ENCODE results near the gene TXNL1.
A peak's percentile ranks its signal among the peaks of the same experiment; 100 is the strongest.
"Not testable (repeated sequence)": the region's sequence is repeated elsewhere in the genome, so short reads cannot be mapped to it uniquely, and the experiment has no call there.

Gene TXNL1

DNA sequence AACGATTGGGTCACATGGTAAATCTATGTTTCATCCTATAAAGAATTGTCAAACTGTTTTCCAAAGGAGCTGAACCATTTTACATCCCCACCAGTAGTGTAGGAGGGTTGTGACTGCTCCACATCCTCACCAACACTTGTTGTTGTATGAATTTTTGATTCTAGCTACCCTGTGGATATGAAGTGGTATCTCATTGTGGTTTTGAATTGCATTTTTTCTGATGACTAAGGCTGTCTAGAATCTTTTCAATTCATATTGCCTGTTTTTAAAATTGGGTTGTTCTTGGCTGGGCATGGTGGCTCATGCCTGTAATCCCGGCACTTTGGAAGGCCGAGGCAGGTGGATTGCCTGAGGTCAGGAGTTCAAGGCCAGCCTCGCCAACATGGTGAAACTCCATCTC is 44.5 kb downstream of the TXNL1 start:
- peak; percentile 26 for DNase-seq (ENCODE audit: low read depth)
- no peak overlapping the region for H3K4me3 ChIP-seq (ENCODE audit: low read length)
- TF ChIP-seq, protein P1, sequence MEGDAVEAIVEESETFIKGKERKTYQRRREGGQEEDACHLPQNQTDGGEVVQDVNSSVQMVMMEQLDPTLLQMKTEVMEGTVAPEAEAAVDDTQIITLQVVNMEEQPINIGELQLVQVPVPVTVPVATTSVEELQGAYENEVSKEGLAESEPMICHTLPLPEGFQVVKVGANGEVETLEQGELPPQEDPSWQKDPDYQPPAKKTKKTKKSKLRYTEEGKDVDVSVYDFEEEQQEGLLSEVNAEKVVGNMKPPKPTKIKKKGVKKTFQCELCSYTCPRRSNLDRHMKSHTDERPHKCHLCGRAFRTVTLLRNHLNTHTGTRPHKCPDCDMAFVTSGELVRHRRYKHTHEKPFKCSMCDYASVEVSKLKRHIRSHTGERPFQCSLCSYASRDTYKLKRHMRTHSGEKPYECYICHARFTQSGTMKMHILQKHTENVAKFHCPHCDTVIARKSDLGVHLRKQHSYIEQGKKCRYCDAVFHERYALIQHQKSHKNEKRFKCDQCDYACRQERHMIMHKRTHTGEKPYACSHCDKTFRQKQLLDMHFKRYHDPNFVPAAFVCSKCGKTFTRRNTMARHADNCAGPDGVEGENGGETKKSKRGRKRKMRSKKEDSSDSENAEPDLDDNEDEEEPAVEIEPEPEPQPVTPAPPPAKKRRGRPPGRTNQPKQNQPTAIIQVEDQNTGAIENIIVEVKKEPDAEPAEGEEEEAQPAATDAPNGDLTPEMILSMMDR (conservative IDR thresholded peaks at IDR 0.05; ENCODE audit: low read length) = no peak

DNA sequence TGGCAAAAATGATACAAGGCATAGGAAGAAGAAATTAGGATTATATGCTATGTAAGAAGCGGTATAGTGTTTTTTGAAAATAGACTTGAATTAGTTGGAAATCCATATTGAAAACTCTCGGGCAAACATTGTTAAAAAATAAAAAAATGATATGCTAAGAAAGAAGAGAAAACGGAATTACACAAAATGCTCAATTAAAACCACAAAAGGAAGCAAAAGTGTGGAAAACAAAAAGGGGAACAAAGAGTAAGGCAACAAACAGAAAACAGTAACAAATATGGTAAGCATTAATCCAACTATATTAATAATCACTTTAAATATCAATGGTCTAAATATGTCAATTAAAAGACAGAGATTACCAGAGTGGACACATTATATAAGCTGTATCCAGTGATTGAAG is 58.4 kb downstream of the TXNL1 start:
- no peak for DNase-seq (ENCODE audit: low read depth)
- H3K4me3 ChIP-seq (ENCODE audit: low read length) = no peak overlapping the region

DNA sequence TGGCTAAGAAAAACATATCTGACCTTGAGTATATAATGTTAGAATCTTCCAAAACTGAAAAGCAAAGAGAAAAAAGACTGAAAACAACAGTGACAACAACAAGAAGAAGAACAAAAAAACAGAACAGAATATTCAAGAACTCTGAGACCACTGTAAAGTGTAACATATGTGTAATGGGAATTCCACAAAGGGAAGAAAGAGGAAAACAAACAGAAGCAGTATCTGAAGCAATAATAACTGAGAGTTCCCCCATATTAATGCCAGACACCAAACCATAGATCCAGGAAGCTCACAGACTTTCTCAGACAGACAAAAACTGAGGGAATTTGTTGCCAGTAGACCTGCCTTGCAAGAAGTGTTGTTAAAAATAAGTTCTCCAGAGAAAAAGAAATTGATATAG is 58.9 kb downstream of the TXNL1 start:
- TF ChIP-seq, protein P1 (conservative IDR thresholded peaks at IDR 0.05; ENCODE audit: low read length) = no peak
- no peak overlapping the region for H3K4me3 ChIP-seq (ENCODE audit: low read length)
- DNase-seq (ENCODE audit: low read depth) = no peak

More for the DNA sequence above, 58.4 kb downstream of the TXNL1 start:
- TF ChIP-seq, protein P1 (conservative IDR thresholded peaks at IDR 0.05; ENCODE audit: low read length) = no peak

DNA sequence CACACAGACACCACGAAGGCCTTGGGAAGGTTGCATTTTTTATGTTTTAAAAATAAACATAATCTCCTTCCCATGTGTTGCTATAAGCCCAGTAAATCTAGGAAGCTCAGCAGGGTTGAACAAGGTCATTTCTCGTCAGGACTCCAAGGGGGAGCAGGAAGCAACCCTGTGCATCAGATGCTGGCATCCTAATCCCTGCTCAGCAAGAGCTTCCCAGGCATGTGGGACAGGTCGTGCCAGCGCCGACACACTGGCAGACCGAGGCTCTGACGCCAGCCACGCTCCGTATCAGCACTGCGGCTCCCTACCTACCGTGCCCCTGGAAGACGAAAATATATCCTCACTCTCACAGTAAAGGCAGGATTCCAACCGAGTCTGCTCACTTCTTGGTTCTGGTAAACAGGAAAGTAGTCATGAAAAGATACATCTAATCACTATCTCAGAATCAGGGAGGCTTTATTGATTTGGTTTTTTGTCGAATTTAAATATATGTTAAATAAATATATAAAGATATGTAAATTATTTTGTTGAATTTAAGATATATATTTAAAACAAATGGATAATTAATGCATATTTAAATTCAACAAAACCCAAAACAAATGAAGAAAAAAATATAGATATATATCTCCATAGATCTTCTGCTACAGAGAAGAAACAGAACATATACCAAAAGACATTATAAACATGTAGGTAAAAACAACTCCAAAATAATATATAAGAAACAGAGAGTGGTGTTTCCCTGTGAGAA is 61.4 kb downstream of the TXNL1 start:
- peak; percentile 46 for DNase-seq (ENCODE audit: low read depth)
- TF ChIP-seq, protein P1 (conservative IDR thresholded peaks at IDR 0.05; ENCODE audit: low read length) = no peak
- H3K4me3 ChIP-seq (ENCODE audit: low read length) = 0 out of 2 replicates have a peak overlapping the region, but pooled peaks have one; percentile 2

DNA sequence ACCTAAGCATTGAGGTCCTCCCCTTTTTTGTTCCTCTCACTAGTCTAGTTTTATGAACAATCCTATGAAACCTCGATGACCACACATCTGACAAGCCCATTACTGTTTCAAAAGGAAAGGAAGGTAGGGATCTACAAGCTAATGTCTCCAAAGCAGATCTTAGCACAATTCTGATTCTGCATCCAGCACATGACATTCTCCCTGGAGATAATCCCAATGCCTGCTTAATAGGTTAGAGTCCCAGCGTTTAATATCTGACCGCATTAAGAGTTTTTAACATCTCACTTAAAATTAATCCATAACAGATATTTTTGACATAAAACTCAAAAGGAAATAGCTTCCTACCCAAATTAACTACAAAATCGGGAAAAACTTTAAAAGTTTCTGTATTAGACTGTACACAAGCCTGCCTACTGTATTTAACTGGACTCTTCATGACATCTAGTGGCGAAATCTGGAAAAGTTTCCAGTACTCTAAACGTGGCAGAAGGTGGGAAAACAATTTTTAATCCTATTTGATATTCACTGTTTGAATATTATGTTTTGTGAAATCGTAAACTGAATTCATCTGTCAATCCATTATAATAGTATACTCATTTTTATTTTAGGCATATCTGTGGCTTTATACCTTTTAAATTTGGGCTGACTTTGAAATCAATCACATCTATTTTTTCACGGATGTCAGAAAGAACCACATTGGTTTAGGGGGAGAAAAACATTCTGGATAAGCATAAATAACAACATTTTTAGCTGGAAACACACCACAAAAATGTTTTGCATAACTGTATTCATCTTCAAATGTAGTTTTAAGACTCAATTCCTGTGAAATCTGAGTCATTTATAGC is 62.4 kb downstream of the TXNL1 start:
- no peak overlapping the region for H3K4me3 ChIP-seq (ENCODE audit: low read length)
- peak; percentile 61 for DNase-seq (ENCODE audit: low read depth)
- TF ChIP-seq, protein P1 (conservative IDR thresholded peaks at IDR 0.05; ENCODE audit: low read length) = peak; percentile 74

DNA sequence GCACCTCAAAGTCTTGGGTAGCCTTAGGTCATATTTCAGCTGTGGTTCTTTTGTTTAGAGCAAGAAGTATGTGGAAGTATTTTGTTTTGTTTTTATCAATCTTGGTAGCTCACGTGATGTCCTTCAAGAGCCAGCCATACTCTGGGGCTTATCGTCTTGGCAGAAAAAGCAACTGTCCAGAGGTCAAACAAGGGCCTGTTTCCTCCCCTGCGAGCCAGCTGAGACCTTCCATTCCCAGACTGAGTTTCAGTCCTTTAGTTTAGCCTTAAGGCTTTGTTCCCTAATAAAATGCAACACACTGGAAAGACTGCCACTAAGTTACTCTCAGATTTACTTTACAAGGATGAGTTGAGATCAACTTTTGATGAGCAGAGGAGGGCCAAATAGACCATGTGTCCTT is 63.5 kb downstream of the TXNL1 start:
- DNase-seq (ENCODE audit: low read depth) = no peak
- TF ChIP-seq, protein P1 (conservative IDR thresholded peaks at IDR 0.05; ENCODE audit: low read length) = no peak

DNA sequence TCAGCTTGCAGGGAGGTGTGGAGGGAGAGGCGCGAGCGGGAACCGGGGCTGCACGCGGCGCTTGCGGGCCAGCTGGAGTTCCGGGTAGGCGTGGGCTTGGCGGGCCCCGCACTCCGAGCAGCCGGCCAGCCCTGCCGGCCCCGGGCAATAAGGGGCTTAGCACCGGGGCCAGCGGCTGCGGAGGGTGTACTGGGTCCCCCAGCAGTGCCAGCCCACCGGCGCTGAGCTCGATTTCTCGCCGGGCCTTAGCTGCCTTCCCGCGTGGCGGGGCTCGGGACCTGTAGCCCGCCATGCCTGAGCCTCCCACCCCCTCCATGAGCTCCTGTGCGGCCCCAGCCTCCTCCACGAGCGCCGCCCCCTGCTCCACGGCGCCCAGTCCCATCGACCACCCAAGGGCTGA is 66.1 kb downstream of the TXNL1 start:
- H3K4me3 ChIP-seq (ENCODE audit: low read length); DNase-seq (ENCODE audit: low read depth): not testable (repeated sequence)

More for the DNA sequence above, 63.5 kb downstream of the TXNL1 start:
- no peak overlapping the region for H3K4me3 ChIP-seq (ENCODE audit: low read length)
